OCI-LY1 (cell line): Measurements from ENCODE around the gene EFNB1.

Experiments used
- H2AFZ ChIP-seq: fragments of 200-600 bp; sonication (generic), shearing (Covaris generic); 2 replicates; pipeline ENCODE4 v1.6.0; 2014; ENCODE audit warnings: antibody characterized with exemption, mild to moderate bottlenecking, low read length
- H3F3A ChIP-seq: fragments of 200-600 bp; sonication (generic), shearing (Covaris generic); 2 replicates; pipeline ENCODE4 v1.6.0; 2014; ENCODE audit warnings: mild to moderate bottlenecking, antibody characterized with exemption, low read length, moderate library complexity; ENCODE audit not compliant: insufficient read depth
- H3K27ac ChIP-seq: fragments of 200-600 bp; sonication (generic); 2 replicates; pipeline ENCODE4 v1.5.1; 2014; ENCODE audit warnings: low read length, mixed run types, mild to moderate bottlenecking, low read depth; ENCODE audit not compliant: poor library complexity, severe bottlenecking
- H3K27me3 ChIP-seq: fragments of 200-600 bp; sonication (generic); 2 replicates; pipeline ENCODE4 v1.6.0; 2014; ENCODE audit warnings: antibody characterized with exemption, mild to moderate bottlenecking, low read length, moderate library complexity; ENCODE audit not compliant: insufficient read depth
- H3K36me3 ChIP-seq: fragments of 200-600 bp; sonication (generic); 2 replicates; pipeline ENCODE4 v1.6.1; 2014; ENCODE audit warnings: mild to moderate bottlenecking, antibody characterized with exemption, low read length, moderate library complexity, mixed read lengths; ENCODE audit not compliant: insufficient read depth
- H3K4me1 ChIP-seq: fragments of 200-600 bp; sonication (generic); 2 replicates; pipeline ENCODE4 v1.5.1; 2014; ENCODE audit warnings: mild to moderate bottlenecking, low read length, moderate library complexity; ENCODE audit not compliant: insufficient read depth, severe bottlenecking
- H3K4me2 ChIP-seq: fragments of 200-600 bp; sonication (generic), shearing (Covaris generic); 2 replicates; pipeline ENCODE4 v1.6.1; 2014; ENCODE audit warnings: low read length
- H3K4me3 ChIP-seq: fragments of 200-600 bp; sonication (generic); 2 replicates; pipeline ENCODE4 v1.5.1; 2014; ENCODE audit warnings: low read length, low read depth, mild to moderate bottlenecking, mixed read lengths; ENCODE audit not compliant: poor library complexity, severe bottlenecking
- H3K79me2 ChIP-seq: fragments of 200-600 bp; shearing (Covaris generic); 2 replicates; pipeline ENCODE4 v1.6.1; 2016; ENCODE audit warnings: mixed run types, low read length, mixed read lengths; ENCODE audit not compliant: insufficient read depth
- H3K9ac ChIP-seq: fragments of 200-600 bp; sonication (generic), shearing (Covaris generic); 2 replicates; pipeline ENCODE4 v1.6.1; 2014; ENCODE audit warnings: mild to moderate bottlenecking, low read length, mixed read lengths
- H3K9me2 ChIP-seq: fragments of 200-600 bp; sonication (generic), shearing (Covaris generic); 2 replicates; pipeline ENCODE4 v1.6.1; 2014; ENCODE audit warnings: low read depth, mild to moderate bottlenecking, low read length, mixed read lengths
- H3K9me3 ChIP-seq: fragments of 200-600 bp; shearing (Covaris generic); 2 replicates; pipeline ENCODE4 v1.6.1; 2014; ENCODE audit warnings: low read length, mixed read lengths
- H4K20me1 ChIP-seq: fragments of 200-600 bp; sonication (generic), shearing (Covaris generic); 2 replicates; pipeline ENCODE4 v1.6.0; 2016; ENCODE audit warnings: mild to moderate bottlenecking, low read length; ENCODE audit not compliant: insufficient read depth
- EZH2 ChIP-seq: fragments of 200-600 bp; sonication (generic), shearing (Covaris generic); IDR thresholded peaks from 2 replicates; pipeline ENCODE4 v1.8.0; 2017; ENCODE audit warnings: borderline replicate concordance, mixed run types, mild to moderate bottlenecking, antibody characterized with exemption, low read length, moderate library complexity, mixed read lengths
- TF ChIP-seq, protein P1 (sequence below): fragments of 200-600 bp; sonication (generic), shearing (Covaris generic); IDR thresholded peaks from 2 replicates; pipeline ENCODE4 v1.5.1; 2017; ENCODE audit warnings: mild to moderate bottlenecking, antibody characterized with exemption, low read length, moderate library complexity, mixed read lengths

EFNB1 gene

DNA sequence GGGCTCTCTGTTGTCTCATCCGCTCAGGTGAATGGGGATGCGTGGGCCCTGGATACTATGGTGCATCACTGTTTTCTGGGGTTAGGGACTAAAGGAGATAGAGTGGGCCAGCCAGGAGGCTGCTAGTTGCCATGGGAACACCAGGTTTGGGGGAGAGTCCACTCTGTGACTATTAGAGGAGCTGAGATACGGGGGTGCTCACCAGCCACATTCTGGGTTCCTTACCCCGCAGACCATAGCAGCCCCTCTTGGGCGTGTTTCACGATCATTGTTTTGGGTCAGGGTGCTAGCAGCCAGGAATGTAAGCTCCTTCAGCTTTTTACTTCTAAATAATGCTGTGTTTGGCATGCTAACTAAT, 4.6 kb downstream of the EFNB1 start:
- no peaks in the 10 kb centered on the region for H3K36me3 ChIP-seq
- H3K79me2 ChIP-seq: no peaks in the 10 kb centered on the region
- H3K9ac ChIP-seq: no peak overlapping the region
- H3K4me3 ChIP-seq: no peak overlapping the region
- no peak overlapping the region for H2AFZ ChIP-seq
- peaks cover 15% of the 10 kb centered on the region for H3K4me1 ChIP-seq
- no peaks in the 10 kb centered on the region for H3K27me3 ChIP-seq
- no peaks in the 10 kb centered on the region for H3K9me2 ChIP-seq
- H3K27ac ChIP-seq: no peak overlapping the region
- H3K4me2 ChIP-seq: no peak overlapping the region
- TF ChIP-seq, protein P1, sequence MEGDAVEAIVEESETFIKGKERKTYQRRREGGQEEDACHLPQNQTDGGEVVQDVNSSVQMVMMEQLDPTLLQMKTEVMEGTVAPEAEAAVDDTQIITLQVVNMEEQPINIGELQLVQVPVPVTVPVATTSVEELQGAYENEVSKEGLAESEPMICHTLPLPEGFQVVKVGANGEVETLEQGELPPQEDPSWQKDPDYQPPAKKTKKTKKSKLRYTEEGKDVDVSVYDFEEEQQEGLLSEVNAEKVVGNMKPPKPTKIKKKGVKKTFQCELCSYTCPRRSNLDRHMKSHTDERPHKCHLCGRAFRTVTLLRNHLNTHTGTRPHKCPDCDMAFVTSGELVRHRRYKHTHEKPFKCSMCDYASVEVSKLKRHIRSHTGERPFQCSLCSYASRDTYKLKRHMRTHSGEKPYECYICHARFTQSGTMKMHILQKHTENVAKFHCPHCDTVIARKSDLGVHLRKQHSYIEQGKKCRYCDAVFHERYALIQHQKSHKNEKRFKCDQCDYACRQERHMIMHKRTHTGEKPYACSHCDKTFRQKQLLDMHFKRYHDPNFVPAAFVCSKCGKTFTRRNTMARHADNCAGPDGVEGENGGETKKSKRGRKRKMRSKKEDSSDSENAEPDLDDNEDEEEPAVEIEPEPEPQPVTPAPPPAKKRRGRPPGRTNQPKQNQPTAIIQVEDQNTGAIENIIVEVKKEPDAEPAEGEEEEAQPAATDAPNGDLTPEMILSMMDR: no peak
- TF ChIP-seq EZH2: no peak
- no peaks in the 10 kb centered on the region for H3K9me3 ChIP-seq
- H4K20me1 ChIP-seq: no peaks in the 10 kb centered on the region
- H3F3A ChIP-seq: no peaks in the 10 kb centered on the region

GRCh38 chrX:68833855-68834331, 5.1 kb downstream of the EFNB1 start:
- Histone ChIP-seq H3K4me1 (peaks cover 13% of the 10 kb centered on the region), H3K36me3 (no peaks in the 10 kb centered on the region), H3F3A (no peaks in the 10 kb centered on the region), H3K9me2 (no peaks in the 10 kb centered on the region), H3K79me2 (no peaks in the 10 kb centered on the region), H3K27me3 (no peaks in the 10 kb centered on the region), H4K20me1 (no peaks in the 10 kb centered on the region), H3K4me2 (no peak overlapping the region), H3K4me3 (no peak overlapping the region), H3K9me3 (no peaks in the 10 kb centered on the region), H3K27ac (no peak overlapping the region), H3K9ac (no peak overlapping the region), H2AFZ (no peak overlapping the region)
- no peak for TF ChIP-seq EZH2
- TF ChIP-seq, protein P1: no peak

DNA sequence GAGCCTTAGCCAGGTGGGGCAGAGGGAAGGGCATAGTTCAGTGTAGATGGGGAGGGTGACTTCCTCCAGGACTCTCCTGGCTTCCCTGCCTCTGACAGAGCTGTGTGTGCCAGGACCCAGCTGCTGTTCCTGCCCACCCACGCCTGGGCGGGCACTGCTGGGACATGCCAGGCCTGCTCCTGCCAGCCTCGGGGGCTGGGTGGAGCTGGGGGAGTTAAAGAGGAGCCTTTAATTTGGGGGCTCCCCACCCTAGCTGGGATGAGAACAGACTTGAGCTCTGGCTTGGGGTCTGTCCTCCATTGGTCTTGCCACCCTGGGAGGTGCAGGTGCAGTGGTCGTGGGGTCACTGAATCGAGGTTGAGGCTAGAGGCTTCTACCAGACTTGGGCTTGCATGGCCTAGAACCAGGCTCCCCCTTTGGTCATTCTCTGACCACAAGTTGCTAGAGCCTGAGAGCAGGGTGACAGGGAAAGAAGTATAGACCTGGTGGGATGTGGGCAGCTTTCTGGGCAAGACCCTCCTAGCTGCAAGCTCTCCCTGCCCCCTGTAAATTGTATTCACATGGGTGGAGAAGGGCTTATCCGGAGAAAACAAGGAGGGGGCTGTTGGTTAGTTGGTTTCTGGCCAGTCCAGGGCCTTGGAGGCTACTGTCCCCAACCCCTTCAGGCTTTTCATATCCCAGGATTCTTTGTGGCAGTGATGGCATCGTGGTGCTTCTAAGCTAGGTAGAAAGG, 5.7 kb downstream of the EFNB1 start:
- H2AFZ ChIP-seq: no peak overlapping the region
- no peaks in the 10 kb centered on the region for H3F3A ChIP-seq
- peaks cover 12% of the 10 kb centered on the region for H3K4me1 ChIP-seq
- no peaks in the 10 kb centered on the region for H4K20me1 ChIP-seq
- no peaks in the 10 kb centered on the region for H3K9me2 ChIP-seq
- no peaks in the 10 kb centered on the region for H3K27me3 ChIP-seq
- H3K79me2 ChIP-seq: no peaks in the 10 kb centered on the region
- no peak overlapping the region for H3K4me2 ChIP-seq
- H3K4me3 ChIP-seq: no peak overlapping the region
- H3K36me3 ChIP-seq: no peaks in the 10 kb centered on the region
- no peaks in the 10 kb centered on the region for H3K9me3 ChIP-seq
- H3K27ac ChIP-seq: no peak overlapping the region
- H3K9ac ChIP-seq: no peak overlapping the region
- TF ChIP-seq, protein P1: no peak
- TF ChIP-seq EZH2: no peak
